GM23248 (cell line): ENCODE measurements around the gene AGAP1.

ENCODE experiments used
- EZH2 ChIP-seq: fragments of 200-600 bp; sonication (generic); IDR thresholded peaks from 2 replicates; pipeline ENCODE4 v1.6.1; 2018; ENCODE audit warnings: antibody characterized with exemption, mild to moderate bottlenecking; ENCODE audit not compliant: insufficient read depth, poor library complexity, severe bottlenecking
- EZH2phosphoT487 ChIP-seq: fragments of 200-600 bp; sonication (generic); IDR thresholded peaks from 2 replicates; pipeline ENCODE4 v1.6.1; 2018; ENCODE audit warnings: antibody characterized with exemption, moderate library complexity, mild to moderate bottlenecking, low read depth; ENCODE audit not compliant: insufficient read depth

DNA sequence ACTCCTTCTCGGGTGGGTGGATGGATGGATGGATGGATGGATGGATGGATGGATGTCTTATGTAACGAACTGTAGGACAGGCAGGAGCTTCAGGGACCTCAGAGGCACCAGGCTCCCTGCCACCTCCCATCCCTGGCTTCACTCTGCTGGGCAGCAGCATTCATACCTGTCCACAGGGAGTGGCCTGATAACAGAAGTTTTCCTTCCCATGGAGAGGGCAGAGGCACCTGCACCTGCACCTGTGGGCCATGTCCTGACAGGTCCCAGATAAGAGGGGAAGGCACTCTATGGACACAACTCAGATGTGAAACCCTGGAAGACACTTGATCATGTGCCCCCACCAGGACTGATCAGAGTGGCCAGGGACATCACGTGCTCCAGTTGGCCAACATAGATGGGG is 532.0 kb downstream of the AGAP1 start:
- TF ChIP-seq EZH2 (no peak), EZH2phosphoT487 (no peak)
